HG02610 (cell line): Measurements from ENCODE around the gene CENPC.
"Not testable (repeated sequence)": the region's sequence is repeated elsewhere in the genome, so short reads cannot be mapped to it uniquely, and the experiment has no call there.

Experiments
- ATAC-seq: cut with Tn5 transposase; IDR thresholded peaks from one replicate; pipeline ENCODE4 v1.9.1; 2021; ENCODE audit warnings: mild to moderate bottlenecking, moderate library complexity; ENCODE audit not compliant: unreplicated experiment

CENPC gene

DNA sequence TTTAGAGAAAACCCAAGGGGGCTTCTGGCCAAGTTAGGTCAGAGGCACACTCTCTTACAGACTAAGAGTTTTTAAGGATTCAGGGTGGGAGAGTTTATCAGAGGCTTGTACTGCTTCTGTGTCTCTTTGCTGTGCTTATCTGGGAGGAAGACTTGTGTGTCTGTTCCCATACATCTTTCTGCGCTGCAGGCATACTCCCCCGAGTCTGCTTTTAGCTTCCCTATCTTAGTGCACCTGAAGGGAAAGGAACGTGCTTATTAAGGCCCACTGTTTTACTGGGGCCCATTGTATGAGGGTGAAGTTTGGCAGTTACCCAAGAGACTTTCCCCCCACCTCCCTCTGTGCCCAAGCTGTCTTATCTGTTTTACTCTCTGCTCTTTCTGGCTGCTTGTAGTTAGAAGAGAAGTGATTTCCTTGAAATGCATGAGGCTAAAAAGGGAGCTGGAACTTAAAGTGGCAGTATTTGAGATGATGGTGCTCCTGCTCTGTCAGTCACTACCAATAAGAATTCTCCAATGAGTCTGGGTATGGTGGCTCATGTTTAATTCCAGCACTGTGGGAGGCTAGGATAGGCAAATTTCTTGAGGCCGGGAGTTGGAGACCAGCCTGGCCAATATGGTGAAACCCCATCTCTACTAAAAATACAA is 7.0 kb upstream of the CENPC start:
- not testable (repeated sequence) for ATAC-seq

DNA sequence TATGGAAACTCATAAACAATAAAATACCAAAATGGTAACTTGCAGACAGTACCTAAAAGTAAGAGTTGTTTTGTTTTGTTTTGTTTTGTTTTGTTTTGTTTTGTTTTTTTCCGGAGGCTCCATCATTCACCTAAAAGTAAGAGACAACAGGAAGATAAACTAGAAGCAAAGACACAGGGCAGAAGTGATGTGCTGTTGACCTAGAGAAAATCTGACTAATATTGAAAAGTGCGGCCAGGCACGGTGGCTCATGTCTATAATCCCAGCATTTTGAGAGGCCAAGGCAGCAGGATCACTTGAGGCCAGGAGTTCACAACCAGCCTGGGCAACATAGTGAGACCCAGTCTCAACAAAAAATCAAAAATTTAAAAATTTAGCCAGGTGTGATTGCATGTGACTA is 5.6 kb upstream of the CENPC start:
- peak; percentile 29 for ATAC-seq

DNA sequence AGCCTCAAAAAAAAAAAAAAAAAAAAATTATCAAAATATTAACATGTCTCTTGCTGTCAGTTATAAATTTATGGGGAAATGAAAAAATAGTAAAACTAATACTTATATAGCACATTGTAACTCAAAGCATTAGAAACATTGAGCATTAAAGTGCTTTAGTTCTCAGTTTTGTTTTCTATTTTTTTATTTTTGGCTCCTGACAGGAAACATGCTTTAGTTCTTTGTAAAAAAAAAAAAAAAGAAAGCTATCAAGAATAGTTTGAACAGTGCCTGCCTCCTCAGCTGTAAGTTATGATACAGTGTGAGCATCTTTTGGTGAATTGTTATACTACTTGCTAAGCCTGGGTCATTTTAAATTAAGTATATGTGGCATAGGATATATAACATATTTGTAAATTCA is 5.1 kb upstream of the CENPC start:
- peak; percentile 20 for ATAC-seq

DNA sequence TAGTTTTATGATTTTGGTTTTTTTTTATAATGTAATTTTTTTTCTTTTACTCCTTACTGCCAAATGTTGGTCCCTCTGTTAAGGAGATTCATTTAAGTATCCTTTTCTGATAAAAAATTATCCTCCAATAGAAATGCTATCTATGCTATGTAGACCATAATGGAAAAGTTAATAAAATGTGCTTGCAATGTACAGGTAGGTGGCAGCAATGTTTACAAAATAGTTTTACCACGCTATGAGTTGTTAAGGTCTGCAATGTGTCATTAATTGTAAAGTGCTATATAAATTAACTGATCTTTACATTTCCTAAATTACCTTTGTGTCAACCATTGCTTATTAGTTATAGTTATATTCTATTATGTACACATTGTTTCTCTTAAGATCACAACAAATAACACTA is 3.8 kb upstream of the CENPC start:
- peak; percentile 30 for ATAC-seq

DNA sequence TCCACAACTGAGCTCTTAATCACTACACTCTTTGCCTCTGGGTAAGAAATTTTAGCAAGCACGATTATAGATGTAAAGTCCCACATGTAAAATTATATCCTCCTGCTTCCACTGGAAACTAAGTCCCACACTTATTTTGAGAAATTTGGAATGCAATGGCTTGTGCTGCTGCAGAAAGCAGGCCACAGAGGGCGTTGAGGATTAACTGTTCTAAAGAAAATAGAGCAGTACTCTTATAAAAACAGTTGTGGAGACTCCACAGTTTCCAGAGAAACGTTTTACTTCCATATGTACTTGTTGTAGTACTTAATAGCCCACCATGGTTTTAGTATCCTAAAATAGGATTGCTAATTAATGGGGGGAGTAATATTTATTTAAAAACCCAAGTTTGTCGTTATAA is 1.7 kb upstream of the CENPC start:
- ATAC-seq = no peak

DNA sequence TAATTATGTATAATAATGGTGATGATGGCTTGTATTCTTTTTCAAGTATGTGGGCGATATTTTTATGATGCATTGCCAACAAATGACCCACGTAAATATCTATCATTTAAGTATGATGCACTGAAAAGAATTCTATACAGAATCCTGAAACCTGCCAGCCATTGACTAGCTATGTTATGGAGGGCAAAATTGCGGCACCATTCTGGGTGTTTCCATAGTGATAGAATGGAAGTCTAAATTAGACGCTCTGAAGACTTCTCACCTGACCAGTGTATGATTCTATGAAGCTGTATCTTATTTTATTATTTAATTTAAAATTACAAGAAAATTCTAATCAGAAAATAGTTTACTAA is 677 bp upstream of the CENPC start:
- ATAC-seq = no peak

DNA sequence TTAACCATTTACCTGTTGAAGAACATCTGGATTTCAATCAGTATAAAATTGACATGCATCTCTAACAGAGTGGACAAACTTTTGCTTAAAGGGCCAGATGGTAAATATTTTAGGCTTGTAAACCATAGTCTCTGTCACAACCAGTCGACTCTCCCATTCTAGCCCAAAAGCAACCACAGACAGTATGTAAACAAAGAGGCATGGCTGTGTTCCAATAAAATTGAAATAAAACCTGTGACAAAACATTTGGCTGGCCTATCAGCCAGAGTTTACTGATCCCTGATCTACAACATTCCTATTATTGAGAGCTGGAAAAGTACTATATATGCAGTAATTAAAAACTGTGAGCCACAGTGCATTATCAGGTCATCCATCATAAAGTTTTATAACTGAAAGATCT is 3.2 kb downstream of the CENPC start:
- ATAC-seq = no peak

DNA sequence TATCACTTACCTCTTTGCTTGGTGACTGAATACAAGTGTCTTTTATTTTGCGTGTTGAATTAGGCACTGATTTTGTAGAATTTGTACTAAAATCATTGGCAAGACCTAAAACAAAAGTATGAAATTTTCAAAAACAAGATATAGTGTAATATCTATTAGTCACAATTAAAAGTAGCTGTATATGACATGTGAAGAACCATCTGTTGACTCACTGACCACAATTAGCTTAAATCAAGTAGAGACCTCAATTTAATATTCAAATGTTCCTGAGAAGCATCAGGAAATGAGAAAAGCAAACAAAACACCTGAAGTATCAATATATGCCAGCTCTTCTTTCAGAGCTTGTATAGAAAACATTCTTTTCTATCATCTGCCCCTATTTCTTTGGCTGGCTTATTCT is 5.5 kb downstream of the CENPC start:
- ATAC-seq = no peak

DNA sequence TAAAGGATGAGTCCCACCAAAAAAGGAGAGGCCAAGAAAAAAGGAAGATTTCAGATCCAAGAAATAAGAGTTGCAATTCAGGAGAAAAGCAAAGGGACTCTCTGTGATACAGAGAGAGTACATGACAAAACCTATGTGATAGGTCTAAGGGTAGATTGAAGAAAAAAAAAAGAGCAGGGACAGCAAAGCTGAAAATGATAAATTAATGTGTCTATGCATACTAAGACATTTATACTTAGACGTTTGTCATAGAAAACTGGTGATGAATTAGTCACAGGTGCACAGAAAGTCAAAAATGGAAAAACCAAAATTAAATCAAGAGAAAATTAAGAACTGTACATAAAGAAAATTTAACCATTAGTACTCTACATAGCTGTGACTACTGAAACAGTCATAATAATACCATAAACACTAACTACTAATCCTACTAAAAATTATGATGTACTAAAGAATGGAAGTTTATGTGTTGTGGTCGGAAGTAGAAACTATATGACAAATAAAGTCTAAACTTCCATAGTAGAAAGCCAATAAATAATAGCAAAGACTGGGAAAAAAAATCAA is 9.9 kb downstream of the CENPC start:
- no peak for ATAC-seq

DNA sequence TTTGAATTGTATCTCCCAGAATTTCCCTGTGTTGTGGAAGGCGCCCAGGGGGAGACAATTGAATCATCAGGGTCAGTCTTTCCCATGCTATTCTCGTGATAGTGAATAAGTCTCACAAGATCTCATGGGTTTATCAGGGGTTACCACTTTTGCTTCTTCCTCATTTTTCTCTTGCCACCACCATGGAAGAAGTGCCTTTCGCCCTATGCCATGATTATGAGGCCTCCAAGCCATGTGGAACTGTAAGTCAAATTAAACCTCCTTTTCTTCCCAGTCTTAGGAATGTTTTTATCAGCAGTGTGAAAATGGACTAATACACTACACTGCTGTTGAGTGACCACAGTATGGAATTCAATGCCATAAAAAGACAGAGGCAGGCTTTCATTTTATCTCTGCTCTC is 12.2 kb downstream of the CENPC start:
- no peak for ATAC-seq

DNA sequence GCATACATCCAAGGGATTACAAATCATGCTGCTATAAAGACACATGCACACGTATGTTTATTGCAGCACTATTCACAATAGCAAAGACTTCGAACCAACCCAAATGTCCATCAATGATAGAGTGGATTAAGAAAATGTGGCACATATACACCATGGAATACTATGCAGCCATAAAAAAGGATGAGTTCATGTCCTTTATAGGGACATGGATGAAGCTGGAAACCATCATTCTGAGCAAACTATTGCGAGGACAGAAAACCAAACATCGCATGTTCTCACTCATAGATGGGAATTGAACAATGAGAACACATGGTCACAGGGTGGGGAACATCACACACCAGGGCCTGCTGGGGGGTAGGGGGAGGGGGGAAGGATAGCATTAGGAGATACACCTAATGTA is 12.9 kb downstream of the CENPC start:
- not testable (repeated sequence) for ATAC-seq

DNA sequence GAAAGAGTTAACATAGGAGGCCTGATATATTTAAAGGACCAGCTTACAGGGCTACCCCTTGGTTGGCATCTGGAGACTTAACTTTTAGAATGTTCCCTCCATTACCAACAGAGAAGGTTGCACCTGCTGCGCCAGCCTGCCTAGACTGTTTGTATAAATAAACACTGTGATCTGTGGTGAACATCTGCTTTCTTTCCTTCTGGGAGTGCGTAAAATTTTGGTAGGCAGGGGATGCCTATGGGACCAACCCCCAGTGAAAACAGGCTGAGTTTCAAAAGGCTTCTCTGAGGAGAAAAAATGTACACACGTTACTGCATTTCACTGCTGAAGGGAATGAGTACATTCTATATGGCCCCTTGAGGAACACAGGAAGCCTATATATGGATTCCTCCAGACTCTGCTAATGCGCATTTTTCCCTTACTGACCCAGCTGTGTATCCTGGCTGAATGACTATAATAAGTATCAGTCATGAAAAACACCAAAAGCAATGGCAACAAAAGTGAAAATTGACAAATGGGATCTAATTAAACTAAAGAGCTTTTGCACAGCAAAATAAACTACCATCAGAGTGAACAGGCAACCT is 13.8 kb downstream of the CENPC start:
- ATAC-seq = no peak

DNA sequence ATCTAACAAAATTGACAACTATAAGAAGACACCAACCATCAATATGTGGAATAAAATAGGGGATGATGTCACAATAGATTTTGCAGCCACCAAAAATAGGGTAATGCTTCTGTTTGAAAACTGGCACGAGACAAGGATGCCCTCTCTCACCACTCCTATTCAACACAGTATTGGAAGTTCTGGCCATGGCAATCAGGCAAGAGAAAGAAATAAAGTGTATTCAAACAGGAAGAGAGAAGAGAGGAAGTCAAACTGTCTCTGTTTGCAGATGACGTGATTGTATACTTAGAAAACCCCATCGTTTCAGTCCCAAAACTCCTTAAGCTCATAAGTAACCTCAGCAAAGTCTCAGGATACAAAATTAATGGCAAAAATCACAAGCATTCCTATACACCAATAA is 21.2 kb downstream of the CENPC start:
- ATAC-seq = not testable (repeated sequence)

DNA sequence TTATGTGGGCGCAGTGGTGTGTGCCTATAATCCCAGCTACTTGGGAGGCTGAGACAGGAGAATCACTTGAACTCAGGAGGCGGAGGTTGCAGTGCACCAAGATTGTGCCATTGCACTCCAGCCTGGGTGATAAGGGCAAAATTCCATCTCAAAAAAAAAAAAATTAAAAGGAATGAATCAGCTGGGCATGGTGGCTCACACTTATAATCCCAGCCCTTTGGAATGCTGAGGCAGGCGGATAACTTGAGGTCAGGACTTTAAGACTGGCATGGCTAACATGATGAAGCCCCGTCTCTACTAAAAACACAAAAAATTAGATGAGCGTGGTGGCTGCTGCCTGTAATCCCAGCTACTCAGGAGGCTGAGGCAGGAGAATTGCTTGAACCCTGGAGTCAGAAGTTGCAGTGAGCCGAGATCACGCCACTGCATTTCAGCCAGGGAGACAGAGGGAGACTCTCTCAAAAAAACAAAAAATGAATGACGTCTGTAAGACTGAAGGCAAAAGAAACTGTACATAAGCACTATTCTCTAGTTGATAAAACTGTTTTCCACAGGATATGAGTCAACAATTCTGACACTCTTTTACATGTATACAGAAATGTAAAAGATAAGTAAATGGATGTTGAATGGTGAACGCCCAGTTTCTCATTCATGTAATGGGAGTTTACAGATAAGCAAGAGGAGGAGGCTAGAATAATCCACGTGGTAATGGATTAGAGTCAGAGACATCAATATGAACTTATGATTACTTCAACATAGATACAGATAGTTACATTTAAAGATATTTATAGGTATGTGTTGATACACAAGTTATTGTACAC is 22.2 kb downstream of the CENPC start:
- ATAC-seq = no peak

DNA sequence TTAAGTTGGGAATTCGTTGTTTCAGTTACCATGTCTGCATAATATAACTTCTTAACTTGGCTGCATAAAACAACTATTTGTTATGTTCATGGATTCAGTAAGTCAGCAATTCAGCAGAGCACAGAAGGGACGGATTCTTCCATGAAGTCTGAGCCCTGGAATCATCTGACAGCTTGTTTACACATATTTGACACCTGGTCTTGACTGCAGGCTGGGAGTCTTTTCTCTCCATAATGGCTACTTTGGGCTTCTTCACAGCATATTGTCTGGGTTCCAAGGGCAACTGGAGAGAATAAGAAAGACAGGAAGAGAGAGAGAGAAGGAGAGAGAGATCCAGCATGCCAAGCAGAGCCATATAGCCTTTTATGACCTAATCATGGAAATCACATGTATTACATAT is 23.1 kb downstream of the CENPC start:
- ATAC-seq = no peak

DNA sequence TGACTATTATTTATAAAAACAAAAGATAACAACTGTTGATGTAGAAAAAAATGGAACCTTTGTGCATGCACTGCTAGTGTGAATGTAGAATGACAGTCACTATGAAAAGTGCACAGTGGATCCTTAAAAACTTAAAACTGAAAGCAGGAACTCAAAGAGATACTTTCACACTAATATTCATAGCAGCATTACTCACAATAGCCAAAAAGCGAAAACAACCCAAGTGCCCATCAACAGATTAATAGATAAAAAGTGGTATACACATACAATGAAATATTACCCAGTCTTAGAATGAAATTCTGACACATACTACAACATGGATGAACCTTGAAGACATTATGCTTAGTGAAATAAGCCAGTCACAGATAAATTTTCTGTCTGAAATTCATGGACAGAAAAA is 23.8 kb downstream of the CENPC start:
- ATAC-seq = peak; percentile 88

DNA sequence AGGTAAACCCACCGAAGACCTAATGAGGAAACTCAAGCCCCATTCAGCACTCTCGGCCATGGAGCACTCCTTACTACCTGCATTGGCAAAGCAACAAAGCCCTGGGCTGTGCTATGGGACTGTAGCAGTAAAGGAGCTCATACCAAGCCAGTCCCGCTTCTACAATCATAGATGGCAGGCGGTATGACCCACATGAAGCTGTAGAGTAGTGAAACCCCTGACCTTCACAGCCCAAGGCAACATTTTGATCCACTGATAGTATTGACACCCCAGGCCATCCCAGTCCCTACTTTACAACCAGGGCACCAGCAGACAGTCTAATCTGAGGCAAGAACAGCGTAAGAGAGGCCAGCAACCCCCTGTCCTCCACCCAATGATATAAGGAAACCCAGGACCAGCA is 25.2 kb downstream of the CENPC start:
- no peak for ATAC-seq

DNA sequence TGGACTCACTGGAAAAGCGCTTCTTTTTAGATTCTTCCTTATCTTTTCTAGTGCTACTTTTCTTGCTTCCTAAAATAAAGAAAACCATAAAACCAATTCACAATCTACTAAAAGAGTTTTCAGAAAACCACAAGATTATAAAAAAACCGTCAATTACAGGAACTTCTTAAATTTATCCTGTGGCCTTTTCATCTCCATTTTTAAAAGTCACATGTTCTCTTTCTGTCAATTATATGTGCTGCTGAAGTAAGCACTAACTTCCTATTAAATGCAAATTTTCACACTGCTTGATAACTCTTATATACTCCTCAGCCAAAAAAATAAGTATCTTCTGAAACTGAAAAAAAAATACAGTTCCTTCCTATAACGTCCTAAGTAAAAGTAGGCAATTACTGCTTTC is 32.8 kb downstream of the CENPC start:
- ATAC-seq = no peak

DNA sequence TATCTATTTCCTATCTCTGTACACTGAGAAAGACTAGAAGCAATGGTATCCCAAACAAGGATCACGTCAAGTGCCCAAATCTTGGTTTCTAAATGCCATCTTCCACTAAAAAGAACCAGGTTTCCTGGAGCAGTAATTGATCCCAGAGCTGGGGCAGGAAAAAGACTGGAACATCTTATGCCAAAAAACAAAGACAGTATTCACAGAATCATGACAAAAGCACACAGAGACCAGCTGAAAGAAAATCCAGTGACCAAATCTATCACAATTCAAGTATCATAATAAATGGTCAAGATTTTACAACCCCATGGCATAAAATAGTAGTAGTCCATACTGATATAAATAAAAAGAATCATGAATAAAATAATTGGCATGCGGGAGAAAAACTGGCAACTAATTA is 44.9 kb downstream of the CENPC start:
- no peak for ATAC-seq

DNA sequence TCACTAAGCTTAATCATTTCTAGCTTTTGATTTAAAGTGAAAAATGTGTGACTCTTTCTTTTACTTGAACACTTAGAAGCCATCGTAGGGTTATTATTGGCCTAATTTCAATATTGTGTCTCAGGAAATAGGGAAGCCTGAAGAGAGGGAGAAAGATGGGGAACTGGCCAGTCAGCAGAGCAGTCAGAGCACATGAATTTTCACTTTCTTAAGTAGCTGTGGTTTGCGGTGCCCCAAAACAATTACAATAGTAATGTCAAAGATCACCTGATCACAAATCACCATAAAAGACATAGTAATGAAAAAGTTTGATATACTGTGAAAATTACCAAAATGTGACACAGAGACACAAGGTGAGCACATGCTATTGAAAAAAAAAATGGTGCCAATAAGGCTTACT is 45.5 kb downstream of the CENPC start:
- no peak for ATAC-seq

DNA sequence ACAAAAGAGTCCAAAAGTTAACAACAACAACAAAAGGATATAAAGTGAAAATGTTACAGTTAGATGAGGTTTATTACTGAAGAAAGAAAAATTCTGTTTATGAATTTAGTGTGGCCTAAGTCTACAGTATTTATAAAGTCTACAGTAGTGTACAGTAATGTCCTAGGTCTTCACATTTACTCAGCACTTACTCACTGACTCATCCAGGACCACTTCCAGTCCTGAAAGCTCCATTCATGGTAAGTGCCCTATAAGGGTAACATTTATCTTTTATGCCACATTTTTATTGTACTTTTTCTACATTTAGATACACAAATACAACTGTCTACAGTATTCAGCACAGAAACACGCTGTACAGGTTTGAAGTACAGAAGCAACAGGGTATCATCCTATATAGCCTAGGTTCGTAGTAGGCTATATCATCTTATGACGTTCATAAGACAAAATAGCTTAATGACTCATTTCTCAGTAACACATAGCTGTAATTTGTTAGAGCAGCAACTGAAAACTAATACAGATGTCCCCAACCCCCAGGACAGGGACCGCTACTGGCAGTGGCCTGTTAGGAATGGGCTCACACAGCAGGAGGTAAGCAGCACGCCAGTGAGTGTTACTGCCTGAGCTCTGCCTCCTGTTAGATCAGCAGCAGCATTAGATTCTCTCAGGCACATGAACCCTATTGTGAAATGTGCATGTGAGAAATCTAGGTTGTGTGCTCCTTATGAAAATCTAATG is 61.3 kb downstream of the CENPC start:
- ATAC-seq = peak; percentile 54
